Caco-2 (cell line): ENCODE results near the gene SLX9. TPM values are rescaled to one million over a fixed set of nuclear protein-coding genes. Genes with fewer than 3 reads are reported as not detected.

ENCODE experiments used
- BruUV-seq: library from RNA; stranded (reverse); fragments of 400-500 nt; replicated peaks from 2 replicates; lab custom pipeline; 2021; lab: Mats Ljungman, UMichigan
- CTCF ChIA-PET: fragments of 300-600 bp; sonication (Branson Sonifier 250); formaldehyde crosslinking; loops from one replicate; lab custom pipeline; 2022; ENCODE audit warnings: antibody characterized with exemption; lab: Charles Lee
- POLR2A ChIA-PET: fragments of 300-600 bp; sonication (Branson Sonifier 250); formaldehyde crosslinking; loops from one replicate; lab custom pipeline; 2022; ENCODE audit warnings: antibody characterized with exemption; lab: Charles Lee
- DNase-seq, 2 experiments: peaks; one replicate each; pipeline versions ENCODE4 v3.0.0 to v3.0.0-alpha.2; 2020 to 2022
- H3K27me3 ChIP-seq: replicated peaks from 2 replicates; pipeline ENCODE4 v1.6.0; 2011; ENCODE audit warnings: low read length; ENCODE audit not compliant: control insufficient read depth, insufficient read depth
- H3K36me3 ChIP-seq: 2 replicates; pipeline ENCODE4 v1.5.1; 2011; ENCODE audit warnings: low read length; ENCODE audit not compliant: control insufficient read depth, insufficient read depth
- H3K4me1 ChIP-seq: fragments of 250-450 bp; sonication (Bioruptor Pico); 2 replicates; pipeline ENCODE4 v1.5.1; 2020; ENCODE audit warnings: mild to moderate bottlenecking
- H3K4me3 ChIP-seq: 2 replicates; pipeline ENCODE4 v1.5.1; 2011; ENCODE audit warnings: low read depth, mild to moderate bottlenecking, control low read depth, low read length
- H3K9me3 ChIP-seq: fragments of 250-450 bp; sonication (Bioruptor Pico); 2 replicates; pipeline ENCODE4 v1.5.1; 2020; ENCODE audit warnings: mild to moderate bottlenecking, moderate library complexity
- H3K27ac Mint-ChIP-seq: one replicate; pipeline ENCODE4 v1.8.0; 2022; ENCODE audit warnings: mixed read lengths; ENCODE audit not compliant: unreplicated experiment
- H3K27me3 Mint-ChIP-seq: one replicate; pipeline ENCODE4 v1.8.0; 2022; ENCODE audit warnings: mixed read lengths; ENCODE audit not compliant: insufficient read depth, unreplicated experiment
- H3K36me3 Mint-ChIP-seq: one replicate; pipeline ENCODE4 v1.8.0; 2022; ENCODE audit warnings: mild to moderate bottlenecking, mixed read lengths; ENCODE audit not compliant: insufficient read depth, unreplicated experiment
- H3K4me1 Mint-ChIP-seq: one replicate; pipeline ENCODE4 v1.8.0; 2022; ENCODE audit warnings: low read depth, mixed read lengths; ENCODE audit not compliant: unreplicated experiment
- H3K4me3 Mint-ChIP-seq: one replicate; pipeline ENCODE4 v1.8.0; 2022; ENCODE audit warnings: mild to moderate bottlenecking, moderate library complexity, mixed read lengths; ENCODE audit not compliant: unreplicated experiment
- H3K9me3 Mint-ChIP-seq: one replicate; pipeline ENCODE4 v1.8.0; 2022; ENCODE audit warnings: mixed read lengths; ENCODE audit not compliant: unreplicated experiment
- CTCF ChIP-seq, 2 experiments: fragments of 200-600 bp in 1 of 2; IDR thresholded peaks; 1 replicate in 1 of 2; 2 replicates in 1 of 2; pipeline versions ENCODE4 v1.5.1 to v1.8.0; 2011 to 2022; ENCODE audit warnings: antibody characterized with exemption in 1 of 2, control low read depth in 1 of 2, inconsistent platforms in 1 of 2, low read depth in 1 of 2, low read length in 1 of 2, mild to moderate bottlenecking in 1 of 2, moderate library complexity in 1 of 2; ENCODE audit not compliant: insufficient read depth in 1 of 2, severe bottlenecking in 1 of 2, unreplicated experiment in 1 of 2
- intact Hi-C: fragments of 100-400 bp; cut with micrococcal nuclease; formaldehyde crosslinking; loops from one replicate; pipeline ENCODE4 v1.10.0; 2022; ENCODE audit not compliant: unreplicated experiment
- total RNA-seq: library from RNA; stranded (reverse); gene quantifications from 2 replicates; pipeline ENCODE4 v1.2.3, GENCODE V29; 2022

Gene SLX9
- total RNA-seq, 1 experiment from 2014 or later = 62.1 TPM

DNA sequence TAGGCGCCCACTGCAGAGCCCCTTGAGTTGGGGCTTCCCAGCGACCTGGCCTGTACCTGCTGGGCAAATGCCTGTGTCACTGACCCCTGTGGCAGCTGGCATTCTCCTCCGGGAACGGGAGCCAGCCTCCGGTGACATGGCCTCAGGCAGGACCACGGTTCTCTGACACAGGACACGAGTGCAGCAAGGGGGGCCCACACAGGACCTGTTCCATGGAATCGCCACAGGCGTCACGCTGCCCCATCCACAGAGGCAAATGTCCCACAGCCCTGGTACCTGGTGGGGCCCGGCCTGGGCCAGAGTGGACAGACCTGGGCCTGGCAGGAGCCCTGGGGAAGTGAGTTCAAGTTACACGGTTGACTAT is 21.7 kb upstream of the SLX9 start:
- no TSS peak for BruUV-seq
- Mint-ChIP-seq H3K36me3 (no peaks in the 10 kb centered on the region), H3K9me3 (no peaks in the 10 kb centered on the region), H3K27me3 (peaks cover 10% of the 10 kb centered on the region), H3K4me1 (no peaks in the 10 kb centered on the region), H3K27ac (no peak overlapping the region), H3K4me3 (no peak overlapping the region)
- no peaks in the 10 kb centered on the region; the same call in 1 of the 2 replicates for H3K27me3 ChIP-seq
- ChIA-PET POLR2A (no interaction called here), CTCF (no interaction called here)
- H3K9me3 ChIP-seq = no peaks in the 10 kb centered on the region
- no peak for TF ChIP-seq CTCF (IDR thresholded peaks at IDR 0.05; ENCODE audit: insufficient read depth in 1 of 2, low read depth in 1 of 2, low read length in 1 of 2, severe bottlenecking in 1 of 2, unreplicated experiment in 1 of 2)
- intact Hi-C loops = no loop called here
- DNase-seq = no peak
- no peaks in the 10 kb centered on the region for H3K4me1 ChIP-seq
- no peaks in the 10 kb centered on the region for H3K36me3 ChIP-seq
- H3K4me3 ChIP-seq = no peak overlapping the region

DNA sequence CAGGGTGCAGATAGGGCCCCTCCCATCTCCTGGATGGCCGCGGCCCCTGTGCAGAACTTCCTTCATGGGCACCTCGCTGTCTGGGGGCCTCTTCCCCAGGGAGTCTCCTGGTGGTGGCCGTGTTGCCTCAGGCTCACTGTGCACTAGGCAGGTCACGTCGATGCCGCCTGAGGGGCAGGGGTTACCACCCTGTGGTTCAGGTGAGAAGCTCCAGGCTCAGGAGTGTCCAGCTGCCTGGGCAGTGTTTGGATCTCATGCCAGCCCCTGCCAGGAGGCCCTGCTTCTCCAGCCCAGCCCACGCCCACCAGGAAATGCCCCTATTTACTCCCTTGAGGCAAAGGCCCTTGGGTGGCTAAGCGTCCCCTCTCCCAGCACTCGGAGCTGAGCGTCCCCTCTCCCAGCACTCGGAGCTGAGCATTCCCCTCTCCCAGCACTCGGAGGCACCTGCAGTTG is 21.2 kb upstream of the SLX9 start:
- no peak overlapping the region for H3K4me3 ChIP-seq
- H3K27me3 Mint-ChIP-seq = peaks cover 11% of the 10 kb centered on the region
- POLR2A ChIA-PET = no interaction called here

DNA sequence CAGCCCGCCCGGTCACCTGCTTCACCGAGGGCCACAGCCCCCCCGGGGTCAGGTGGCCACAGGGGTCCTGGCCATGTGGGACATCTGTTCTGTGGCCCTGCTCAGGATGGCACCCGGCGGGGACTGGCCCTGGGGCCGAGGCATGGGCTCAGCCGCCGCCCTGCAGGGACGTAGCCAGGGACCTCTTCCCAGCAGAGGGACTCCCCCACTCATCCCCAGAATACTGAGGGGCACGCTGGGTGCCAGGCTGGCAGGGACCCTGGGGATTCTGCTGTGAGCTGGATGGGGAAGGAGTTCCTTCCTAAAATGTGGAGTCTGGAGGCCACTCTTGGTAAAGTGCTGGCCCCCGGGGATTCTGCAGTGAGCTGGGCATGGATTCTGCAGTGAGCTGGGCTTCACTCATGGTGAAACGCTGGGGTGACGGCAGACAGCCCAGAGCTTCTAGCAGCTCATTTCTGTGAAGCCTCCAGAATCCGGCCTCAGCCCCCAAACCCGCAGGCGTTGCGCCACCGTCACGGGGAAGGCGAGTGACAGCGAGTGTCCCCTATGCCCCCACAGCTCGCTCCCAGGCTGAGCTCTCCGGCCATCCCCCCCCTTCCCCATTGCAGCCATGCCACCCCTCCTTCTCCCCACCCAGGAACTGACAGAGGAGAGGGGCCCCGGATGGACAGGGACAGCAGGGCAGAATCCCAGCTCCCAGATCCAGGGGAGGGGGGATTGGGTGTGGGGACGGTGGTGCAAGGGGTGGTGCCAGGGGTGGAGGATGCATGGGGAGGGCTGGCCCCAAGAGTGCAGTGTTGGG is 20.5 kb upstream of the SLX9 start:
- Histone ChIP-seq H3K4me1 (no peaks in the 10 kb centered on the region), H3K4me3 (no peak overlapping the region), H3K27me3 (no peaks in the 10 kb centered on the region; the same call in 1 of the 2 replicates), H3K36me3 (no peaks in the 10 kb centered on the region), H3K9me3 (no peaks in the 10 kb centered on the region)
- Mint-ChIP-seq H3K4me3 (no peak overlapping the region), H3K9me3 (no peaks in the 10 kb centered on the region), H3K27ac (no peak overlapping the region), H3K27me3 (peaks cover 11% of the 10 kb centered on the region), H3K4me1 (no peaks in the 10 kb centered on the region), H3K36me3 (no peaks in the 10 kb centered on the region)
- intact Hi-C loops = no loop called here
- ChIA-PET POLR2A (interaction anchor here (0.5 kb wide), 1 partner anchor 18 kb away, joined by 4 read pairs; no protein-coding TSS in a partner anchor), CTCF (no interaction called here)
- no peak for TF ChIP-seq CTCF (IDR thresholded peaks at IDR 0.05; ENCODE audit: insufficient read depth in 1 of 2, low read depth in 1 of 2, low read length in 1 of 2, severe bottlenecking in 1 of 2, unreplicated experiment in 1 of 2)
- no TSS peak for BruUV-seq
- DNase-seq = no peak

More for the DNA sequence above, 21.2 kb upstream of the SLX9 start:
- no TSS peak for BruUV-seq
- intact Hi-C loops = no loop called here
- DNase-seq = no peak
- no peaks in the 10 kb centered on the region for H3K4me1 ChIP-seq
- Mint-ChIP-seq H3K36me3 (no peaks in the 10 kb centered on the region), H3K27ac (no peak overlapping the region), H3K4me1 (no peaks in the 10 kb centered on the region), H3K9me3 (no peaks in the 10 kb centered on the region), H3K4me3 (no peak overlapping the region)
- TF ChIP-seq CTCF (IDR thresholded peaks at IDR 0.05; ENCODE audit: insufficient read depth in 1 of 2, low read depth in 1 of 2, low read length in 1 of 2, severe bottlenecking in 1 of 2, unreplicated experiment in 1 of 2) = no peak
- CTCF ChIA-PET = no interaction called here
- H3K36me3 ChIP-seq = no peaks in the 10 kb centered on the region
- H3K9me3 ChIP-seq = no peaks in the 10 kb centered on the region
- H3K27me3 ChIP-seq = no peaks in the 10 kb centered on the region; the same call in 1 of the 2 replicates
